K562 (cell line): ENCODE results near the gene RHBDF2. TPM values are rescaled to one million over a fixed set of nuclear protein-coding genes. Genes with fewer than 3 reads are reported as not detected.

ENCODE experiments used
- ATAC-seq: fragments of 200-7000 bp; cut with Tn5 transposase; 3 replicates; pipeline ENCODE4 v1.9.1; 2020; ENCODE audit warnings: moderate library complexity
- BruUV-seq: library from RNA; stranded (reverse); fragments of 400-500 nt; replicated peaks from 2 replicates; lab custom pipeline; 2021; lab: Mats Ljungman, UMichigan
- CTCF ChIA-PET: fragments of 300-600 bp; formaldehyde crosslinking; extraction: SDS; loops from one replicate; lab custom pipeline; 2021; ENCODE audit warnings: low intra/inter-chr PET ratio; lab: Yijun Ruan, JAX
- POLR2A ChIA-PET: fragments of 300-600, 350-650 bp; sonication (Branson Sonifier 250); formaldehyde crosslinking; extraction: SDS; loops from one replicate; lab custom pipeline; 2021; ENCODE audit warnings: antibody characterized with exemption, inconsistent platforms; lab: Yijun Ruan, JAX
- DNase-seq, 4 experiments: peaks; one replicate each; pipeline versions ENCODE4 v3.0.0 to v3.0.0-alpha.2; 2011 to 2018; ENCODE audit warnings: low spot score in 3 of 4, mixed read lengths in 3 of 4; ENCODE audit errors: extremely low read depth in 1 of 4
- FAIRE-seq: peaks from 2 replicates; lab custom pipeline; 2011; peaks lifted over from hg19 to GRCh38; lab: Jason Lieb, UNC
- H2AFZ ChIP-seq: 2 replicates; pipeline ENCODE4 v1.6.0; 2011; ENCODE audit warnings: low read depth, low read length, control low read depth, inconsistent platforms
- H3K27ac ChIP-seq: fragments of 200-600 bp; 3 replicates; pipeline ENCODE4 v1.8.0; 2011; ENCODE audit warnings: low read depth, mild to moderate bottlenecking, control low read depth, inconsistent platforms, low read length, moderate library complexity, mixed read lengths; ENCODE audit errors: extremely low read depth
- H3K27me3 ChIP-seq, 2 experiments: fragments of 300-600 bp in 1 of 2; 2 replicates in 1 of 2; 3 replicates in 1 of 2; pipeline versions ENCODE4 v1.6.0 to v1.8.0; 2011; ENCODE audit warnings: inconsistent platforms in 2 of 2, low read length in 2 of 2, mild to moderate bottlenecking in 1 of 2, mixed read lengths in 1 of 2, moderate library complexity in 1 of 2; ENCODE audit not compliant: control insufficient read depth in 2 of 2, insufficient read depth in 2 of 2
- H3K36me3 ChIP-seq: fragments of 300-600 bp; 3 replicates; pipeline ENCODE4 v1.8.0; 2011; ENCODE audit warnings: mild to moderate bottlenecking, low read length, inconsistent platforms; ENCODE audit not compliant: control insufficient read depth, insufficient read depth
- H3K4me1 ChIP-seq, 2 experiments: fragments of 200-600 bp in 1 of 2; replicated peaks in 1 of 2; 2 replicates in 1 of 2; 3 replicates in 1 of 2; pipeline versions ENCODE4 v1.5.1 to v1.8.0; 2011; ENCODE audit warnings: inconsistent platforms in 2 of 2, low read length in 2 of 2, mild to moderate bottlenecking in 1 of 2, mixed read lengths in 1 of 2, moderate library complexity in 1 of 2; ENCODE audit not compliant: control insufficient read depth in 2 of 2, insufficient read depth in 2 of 2
- H3K4me2 ChIP-seq: 2 replicates; pipeline ENCODE4 v1.6.1; 2011; ENCODE audit warnings: low read length, control low read depth, inconsistent platforms, mixed read lengths; ENCODE audit not compliant: insufficient read depth
- H3K4me3 ChIP-seq: fragments of 200-600 bp; sonication (generic), shearing (Covaris generic); 2 replicates; pipeline ENCODE4 v1.5.1; 2016; ENCODE audit warnings: control low read depth, inconsistent platforms
- H3K79me2 ChIP-seq: fragments of 200-600 bp; 3 replicates; pipeline ENCODE4 v1.8.0; 2011; ENCODE audit warnings: low read length, inconsistent platforms; ENCODE audit not compliant: control insufficient read depth, insufficient read depth
- H3K9ac ChIP-seq, 2 experiments: 2 replicates each; pipeline versions ENCODE4 v1.6.0 to v1.6.1; 2011; ENCODE audit warnings: low read depth in 2 of 2, low read length in 2 of 2, control low read depth in 1 of 2, inconsistent platforms in 1 of 2, mild to moderate bottlenecking in 1 of 2, mixed read lengths in 1 of 2; ENCODE audit not compliant: insufficient read depth in 1 of 2
- H3K9me1 ChIP-seq: one replicate; pipeline ENCODE4 v1.6.0; 2011; ENCODE audit warnings: inconsistent platforms, mild to moderate bottlenecking, low read length, moderate library complexity; ENCODE audit not compliant: control insufficient read depth, insufficient read depth
- H3K9me3 ChIP-seq: replicated peaks from 2 replicates; pipeline ENCODE4 v1.5.1; 2011; ENCODE audit warnings: low read depth, low read length, inconsistent platforms; ENCODE audit not compliant: control insufficient read depth, insufficient read depth
- H4K20me1 ChIP-seq: replicated peaks from 2 replicates; pipeline ENCODE4 v1.6.1; 2011; ENCODE audit warnings: low read length, inconsistent platforms, mixed read lengths; ENCODE audit not compliant: control insufficient read depth, insufficient read depth
- ARID4B ChIP-seq: sonication (generic); formaldehyde crosslinking; IDR thresholded peaks from 2 replicates; pipeline ENCODE4 v1.8.0; 2022; ENCODE audit warnings: mild to moderate bottlenecking, missing genetic modification reagents
- ATF1 ChIP-seq, 2 experiments: fragments of 450-650 bp in 1 of 2; IDR thresholded peaks; 2 replicates each; pipeline ENCODE4 v1.6.1; 2016; ENCODE audit warnings: missing compliant biosample characterization in 1 of 2, missing genetic modification characterization in 1 of 2
- CBFB ChIP-seq: sonication (generic); formaldehyde crosslinking; IDR thresholded peaks from 2 replicates; pipeline ENCODE4 v1.4.0; 2020; ENCODE audit warnings: mild to moderate bottlenecking, missing genetic modification reagents
- CREM ChIP-seq: IDR thresholded peaks from 2 replicates; pipeline ENCODE4 v1.6.1; 2014; ENCODE audit warnings: antibody characterized with exemption, low read depth
- NEUROD1 ChIP-seq: fragments of 150-350 bp; IDR thresholded peaks from 2 replicates; pipeline ENCODE4 v1.6.1; 2014; ENCODE audit warnings: borderline replicate concordance, low read length, low read depth; ENCODE audit not compliant: partially characterized antibody
- RAD21 ChIP-seq, 2 experiments: fragments of 250-450 bp in 1 of 2; fragments of 450-650 bp in 1 of 2; sonication (Bioruptor Pico) in 1 of 2; formaldehyde crosslinking in 1 of 2; IDR thresholded peaks in 1 of 2; conservative IDR thresholded peaks in 1 of 2; 2 replicates each; pipeline versions ENCODE4 v1.4.0 to v1.8.0; 2020 to 2022; ENCODE audit warnings: mild to moderate bottlenecking in 2 of 2, moderate library complexity in 1 of 2
- RAD51 ChIP-seq: fragments of 450-650 bp; IDR thresholded peaks from 2 replicates; pipeline ENCODE4 v1.7.1; 2016; ENCODE audit warnings: low read depth, mild to moderate bottlenecking, borderline replicate concordance
- SMC3 ChIP-seq: conservative IDR thresholded peaks from 2 replicates; pipeline ENCODE4 v1.6.1; 2011; ENCODE audit warnings: low read depth, low read length, improper control_type of control experiment; ENCODE audit not compliant: insufficient read depth
- STAG1 ChIP-seq: sonication (generic); formaldehyde crosslinking; IDR thresholded peaks from 2 replicates; pipeline ENCODE4 v1.5.0; 2020; ENCODE audit warnings: missing genetic modification reagents, borderline replicate concordance
- TCF3 ChIP-seq: sonication (generic); formaldehyde crosslinking; IDR thresholded peaks from 2 replicates; pipeline ENCODE4 v1.4.0; 2020; ENCODE audit warnings: mild to moderate bottlenecking, missing genetic modification reagents
- YBX1 ChIP-seq: fragments of 450-650 bp; IDR thresholded peaks from 2 replicates; pipeline ENCODE4 v1.7.1; 2016; ENCODE audit warnings: mild to moderate bottlenecking
- ZFX ChIP-seq: sonication (generic); formaldehyde crosslinking; IDR thresholded peaks from 2 replicates; pipeline ENCODE4 v1.8.0; 2022; ENCODE audit warnings: mild to moderate bottlenecking, missing genetic modification reagents, moderate library complexity
- WGBS: fragments of 100-300 bp; shearing (Covaris generic); methylation state at CpG from one replicate; pipeline ENCODE4 v1.1.6; 2016; ENCODE audit warnings: low coverage, mixed read lengths; ENCODE audit not compliant: insufficient coverage; ENCODE audit errors: missing lambda C conversion rate; 5-methylcytosine and 5-hydroxymethylcytosine counted together
- in situ Hi-C: fragments of 300-500 bp; cut with MboI; formaldehyde crosslinking; loops from 4 replicates; pipeline ENCODE4 v1.15.0; 2018; ENCODE audit warnings: inconsistent platforms, mixed read lengths
- intact Hi-C: fragments of 100-400 bp; cut with micrococcal nuclease; formaldehyde crosslinking; loops from 2 replicates; pipeline ENCODE4 v1.14.2; 2022
- polyA plus RNA-seq, 8 experiments: library from polyadenylated mRNA; depleted of rRNA in 4 of 8; stranded (reverse) in 5 of 8; unstranded in 3 of 8; fragments of >200 nt; fragmentation: Nextera tagmentation in 2 of 8; fragmentation: Illumina TruSeq in 1 of 8; extraction: Ambion mirVana in 2 of 8; extraction: Trizol in 1 of 8; gene quantifications; 2 replicates each; pipeline versions ENCODE4 v1.2.1 to v1.2.3, GENCODE V29; 2011 to 2014; ENCODE audit warnings: inconsistent platforms in 1 of 8, missing spikeins in 1 of 8
- total RNA-seq, 7 experiments: library from RNA; depleted of rRNA in 6 of 7; stranded (reverse); fragments of >200 nt in 6 of 7; fragmentation: Illumina TruSeq in 2 of 7; extraction: Trizol in 2 of 7; gene quantifications; 2 replicates each; pipeline versions ENCODE4 v1.2.1 to v1.2.3, GENCODE V29; 2011 to 2021; ENCODE audit warnings: low replicate concordance in 1 of 7
- TF ChIP-seq, protein P1 (sequence below): fragments of 450-650 bp; formaldehyde crosslinking; IDR thresholded peaks from 2 replicates; pipeline ENCODE4 v1.4.0; 2020; ENCODE audit warnings: mild to moderate bottlenecking, moderate library complexity

RHBDF2 gene
- total and polyA plus RNA-seq, 9 of the 15 experiments (the other 6 are each of a cell fraction or from before 2014, with no cell fraction given): 0.04 to 2.8 (median 1.1) TPM

DNA sequence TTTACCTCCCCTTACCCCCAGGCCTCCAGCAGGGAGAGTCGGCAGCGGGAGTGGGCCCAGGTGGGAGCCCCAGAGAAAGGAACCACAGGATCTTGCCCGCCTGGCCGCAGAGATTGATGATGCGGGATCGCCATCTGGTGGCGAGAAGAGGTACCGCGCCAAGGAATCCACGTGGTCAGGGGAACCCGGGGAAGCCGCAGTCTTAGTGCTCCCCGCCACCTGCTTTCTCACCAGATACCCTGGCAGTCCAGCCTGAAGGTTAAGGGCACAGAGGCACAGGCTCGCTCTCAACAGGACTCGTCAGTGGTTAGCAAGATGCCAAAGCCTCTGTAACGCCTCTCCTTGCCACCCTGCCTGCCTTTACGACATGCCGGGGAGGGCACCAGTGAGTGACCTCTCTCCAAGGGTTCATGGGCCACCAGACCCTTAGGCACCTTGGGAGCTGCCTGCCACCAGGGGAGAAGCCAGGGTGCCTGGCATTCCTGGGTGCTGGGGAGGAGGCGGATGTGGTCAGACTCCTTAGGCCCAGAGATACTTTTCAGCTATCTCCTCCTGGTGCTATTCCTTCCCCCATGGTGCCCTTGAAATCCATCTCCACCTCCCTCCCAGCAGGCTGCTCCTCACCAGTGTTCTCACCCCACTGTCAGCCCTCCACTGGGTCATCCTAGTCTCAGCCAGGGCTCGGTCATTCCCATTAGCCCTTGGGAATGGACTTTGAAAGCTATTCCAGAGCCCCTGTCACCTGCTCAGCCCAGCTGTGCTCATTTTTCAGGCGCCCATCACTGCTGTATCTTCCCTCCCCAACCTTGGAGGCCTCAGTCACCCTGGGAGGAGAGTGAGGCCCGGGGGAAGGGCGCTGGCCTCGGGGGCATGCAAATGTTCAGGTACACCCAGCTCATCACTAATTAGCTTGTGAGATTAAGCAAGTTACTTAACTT is 5.5 kb upstream of the RHBDF2 start:
- H3K36me3 ChIP-seq: no peaks in the 10 kb centered on the region
- DNase-seq (peak; percentile 84 to 86 (median 84)), FAIRE-seq (peak; percentile 82), ATAC-seq (peak; percentile 87)
- H3K27ac ChIP-seq: no peak overlapping the region
- peak overlapping the region; percentile 35 to 89; a peak in 3 of 4 replicates for H3K9ac ChIP-seq
- peaks cover 16 to 17% of the 10 kb centered on the region in 2 experiments; a peak in 4 of 5 replicates for H3K4me1 ChIP-seq
- POLR2A ChIA-PET: interaction anchor here (0.6 to 1.7 kb wide), 9 partner anchors 9 to 332 kb away, joined by 3 to 8 read pairs (median 3); no protein-coding TSS in a partner anchor
- no peaks in the 10 kb centered on the region for H3K79me2 ChIP-seq
- intact Hi-C loops (loop anchor here (1.0 to 5.0 kb wide), 5 partner anchors 40 to 204 kb away; no protein-coding TSS in a partner anchor), in situ Hi-C loops (loop anchor here (5.0 kb wide), 3 partner anchors 39 to 204 kb away; partner anchors contain the start of gene AANAT)
- H2AFZ ChIP-seq: peak overlapping the region; percentile 99
- no TSS peak for BruUV-seq
- no peak overlapping the region for H3K4me3 ChIP-seq
- no peaks in the 10 kb centered on the region for H3K9me3 ChIP-seq
- H3K4me2 ChIP-seq: peak overlapping the region; percentile 40; the same call in 1 of the 2 replicates
- no peaks in the 10 kb centered on the region for H3K27me3 ChIP-seq
- CTCF ChIA-PET: interaction anchor here (0.6 to 5.2 kb wide), 10 partner anchors 24 to 203 kb away, joined by 3 to 100 read pairs (median 4); partner anchors contain the start of gene AANAT
- no peaks in the 10 kb centered on the region for H4K20me1 ChIP-seq
- H3K9me1 ChIP-seq: no peaks in the 10 kb centered on the region
- 15% methylated on average over 24 of the region's 24 CpGs for WGBS
- TF ChIP-seq SMC3: peak; percentile 97
- 0 out of 2 replicates have a peak, but pooled peaks have one; percentile 38 for TF ChIP-seq CREM
- TF ChIP-seq ZFX (CRISPR knock-in tag): 0 out of 2 replicates have a peak, but pooled peaks have one; percentile 15
- peak; percentile 91 for TF ChIP-seq STAG1 (CRISPR knock-in tag)
- TF ChIP-seq NEUROD1: peak; percentile 50
- TF ChIP-seq TCF3 (CRISPR knock-in tag): no peak
- TF ChIP-seq RAD51: peak; percentile 60
- no peak for TF ChIP-seq ARID4B (CRISPR knock-in tag)
- no peak for TF ChIP-seq YBX1
- no peak for TF ChIP-seq ATF1 (CRISPR knock-in tag; IDR thresholded peaks at IDR 0.05)
- TF ChIP-seq ATF1 (tag; IDR thresholded peaks at IDR 0.05): peak; percentile 36; the same call in 1 of the 2 replicates
- peak; percentile 85; the same call in 1 of the 2 replicates for TF ChIP-seq CBFB (CRISPR knock-in tag)
- TF ChIP-seq, protein P1, sequence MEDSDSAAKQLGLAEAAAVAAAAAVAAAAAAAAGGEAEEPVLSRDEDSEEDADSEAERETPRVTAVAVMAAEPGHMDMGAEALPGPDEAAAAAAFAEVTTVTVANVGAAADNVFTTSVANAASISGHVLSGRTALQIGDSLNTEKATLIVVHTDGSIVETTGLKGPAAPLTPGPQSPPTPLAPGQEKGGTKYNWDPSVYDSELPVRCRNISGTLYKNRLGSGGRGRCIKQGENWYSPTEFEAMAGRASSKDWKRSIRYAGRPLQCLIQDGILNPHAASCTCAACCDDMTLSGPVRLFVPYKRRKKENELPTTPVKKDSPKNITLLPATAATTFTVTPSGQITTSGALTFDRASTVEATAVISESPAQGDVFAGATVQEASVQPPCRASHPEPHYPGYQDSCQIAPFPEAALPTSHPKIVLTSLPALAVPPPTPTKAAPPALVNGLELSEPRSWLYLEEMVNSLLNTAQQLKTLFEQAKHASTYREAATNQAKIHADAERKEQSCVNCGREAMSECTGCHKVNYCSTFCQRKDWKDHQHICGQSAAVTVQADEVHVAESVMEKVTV: peak; percentile 81
- peak; percentile 93 to 98 for TF ChIP-seq RAD21 (CRISPR knock-in tag; conservative IDR thresholded peaks at IDR 0.05 in 1 of 2, IDR thresholded peaks at IDR 0.05 in 1 of 2)
